Memory B cell (primary cell): ENCODE data around the gene SDCCAG8.

Experiments
- ATAC-seq: fragments of 150-1000 bp; cut with Tn5 transposase; 2 replicates; pipeline ENCODE4 v1.10.0; 2021; ENCODE audit warnings: low read depth, mild to moderate bottlenecking, moderate library complexity
- DNase-seq, 2 donors: peaks; one replicate each; pipeline ENCODE4 v3.0.0; 2022; ENCODE audit warnings: low spot score in 2 of 2
- H3K27ac Mint-ChIP-seq: one replicate; pipeline ENCODE4 v1.8.0; 2022; ENCODE audit warnings: mild to moderate bottlenecking, moderate library complexity, mixed read lengths
- H3K27me3 Mint-ChIP-seq: one replicate; pipeline ENCODE4 v1.8.0; 2022; ENCODE audit warnings: mixed read lengths
- H3K36me3 Mint-ChIP-seq: one replicate; pipeline ENCODE4 v1.8.0; 2022; ENCODE audit warnings: mild to moderate bottlenecking, mixed read lengths
- H3K4me1 Mint-ChIP-seq: one replicate; pipeline ENCODE4 v1.8.0; 2022; ENCODE audit warnings: mixed read lengths
- H3K4me3 Mint-ChIP-seq: one replicate; pipeline ENCODE4 v1.8.0; 2022; ENCODE audit warnings: mild to moderate bottlenecking, moderate library complexity, mixed read lengths
- H3K9me3 Mint-ChIP-seq: one replicate; pipeline ENCODE4 v1.8.0; 2022; ENCODE audit warnings: mixed read lengths

SDCCAG8 gene

GRCh38 chr1:243260221-243260880, 4.5 kb downstream of the SDCCAG8 start:
- Mint-ChIP-seq H3K27me3 (no peaks in the 10 kb centered on the region), H3K27ac (peak overlapping the region; percentile 35), H3K4me1 (peaks cover 13% of the 10 kb centered on the region), H3K4me3 (no peak overlapping the region), H3K9me3 (no peaks in the 10 kb centered on the region), H3K36me3 (peaks cover 3% of the 10 kb centered on the region)
- no peak for ATAC-seq
- no peak for DNase-seq

- peaks cover 13% of the 10 kb centered on the region for H3K4me1 Mint-ChIP-seq
- H3K27me3 Mint-ChIP-seq = no peaks in the 10 kb centered on the region
- H3K4me3 Mint-ChIP-seq = no peak overlapping the region
- peaks cover 3% of the 10 kb centered on the region for H3K36me3 Mint-ChIP-seq
- H3K9me3 Mint-ChIP-seq = no peaks in the 10 kb centered on the region
- H3K27ac Mint-ChIP-seq = no peak overlapping the region
- ATAC-seq = no peak
- no peak for DNase-seq
Observed at GRCh38 chr1:243261390-243261789, 5.5 kb downstream of the SDCCAG8 start.

DNA sequence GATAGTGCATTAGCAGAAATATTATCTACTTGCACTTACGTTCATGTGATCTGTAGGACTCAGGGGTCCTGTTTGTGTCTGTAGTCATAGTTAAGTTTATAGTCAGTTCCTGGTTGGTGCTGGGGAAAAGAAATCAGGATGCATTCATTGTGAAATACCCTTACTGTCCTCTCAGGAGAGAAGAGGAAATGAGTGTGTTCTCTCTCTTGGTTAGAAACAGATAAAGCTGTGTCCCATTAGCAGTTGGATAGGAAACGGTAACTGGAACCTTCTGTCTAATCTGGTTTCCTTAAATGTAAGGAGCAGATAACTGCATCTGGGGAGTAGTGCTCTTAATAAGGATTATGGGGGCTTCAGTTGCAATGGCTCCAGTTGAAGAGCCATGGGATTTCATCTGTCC, 8.9 kb downstream of the SDCCAG8 start:
- Mint-ChIP-seq H3K27me3 (no peaks in the 10 kb centered on the region), H3K9me3 (no peaks in the 10 kb centered on the region), H3K4me3 (no peak overlapping the region), H3K36me3 (peaks cover 3% of the 10 kb centered on the region), H3K27ac (peak overlapping the region; percentile 31), H3K4me1 (peaks cover 30% of the 10 kb centered on the region)
- ATAC-seq = no peak
- DNase-seq = no peak

DNA sequence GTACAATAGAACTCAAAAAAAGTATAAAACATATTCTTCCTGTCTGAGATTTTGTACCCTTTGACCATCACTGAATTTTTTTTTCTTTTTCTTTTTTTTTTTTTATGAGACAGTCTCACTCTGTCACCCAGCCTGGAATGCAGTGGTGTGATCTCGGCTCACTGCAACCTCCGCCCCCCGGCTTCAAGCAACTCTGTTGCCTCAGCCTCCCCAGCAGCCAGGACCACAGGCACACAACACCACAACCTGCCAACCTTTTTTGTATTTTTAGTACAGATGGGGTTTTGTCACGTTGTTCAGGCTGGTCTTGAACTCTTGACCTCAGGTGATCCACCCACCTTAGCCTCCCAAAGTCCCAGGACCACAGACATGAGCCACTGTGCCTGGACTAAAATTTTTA, 10.4 kb downstream of the SDCCAG8 start:
- Mint-ChIP-seq H3K27me3 (no peaks in the 10 kb centered on the region), H3K36me3 (peaks cover under 1% of the 10 kb centered on the region), H3K27ac (no peak overlapping the region), H3K4me3 (no peak overlapping the region), H3K4me1 (peaks cover 30% of the 10 kb centered on the region), H3K9me3 (no peaks in the 10 kb centered on the region)
- ATAC-seq = no peak
- DNase-seq = no peak

GRCh38 chr1:243267471-243267880, 11.6 kb downstream of the SDCCAG8 start:
- Mint-ChIP-seq H3K36me3 (no peaks in the 10 kb centered on the region), H3K9me3 (no peaks in the 10 kb centered on the region), H3K4me3 (peak overlapping the region; percentile 68), H3K27ac (peak overlapping the region; percentile 7), H3K27me3 (no peaks in the 10 kb centered on the region), H3K4me1 (peaks cover 29% of the 10 kb centered on the region)
- ATAC-seq = no peak
- DNase-seq = no peak

GRCh38 chr1:243267914-243268653, 12.2 kb downstream of the SDCCAG8 start:
- Mint-ChIP-seq H3K4me3 (peak overlapping the region; percentile 68), H3K27ac (peak overlapping the region; percentile 7), H3K36me3 (no peaks in the 10 kb centered on the region), H3K27me3 (no peaks in the 10 kb centered on the region), H3K4me1 (peaks cover 29% of the 10 kb centered on the region), H3K9me3 (no peaks in the 10 kb centered on the region)
- ATAC-seq = peak; percentile 76
- DNase-seq = no peak

- H3K4me3 Mint-ChIP-seq = peak overlapping the region; percentile 70
- no peaks in the 10 kb centered on the region for H3K27me3 Mint-ChIP-seq
- no peaks in the 10 kb centered on the region for H3K9me3 Mint-ChIP-seq
- ATAC-seq (peak; percentile 22), DNase-seq (no peak)
- peak overlapping the region; percentile 50 for H3K27ac Mint-ChIP-seq
- peaks cover 29% of the 10 kb centered on the region for H3K4me1 Mint-ChIP-seq
- no peaks in the 10 kb centered on the region for H3K36me3 Mint-ChIP-seq
Observed at GRCh38 chr1:243268751-243269460, 13.1 kb downstream of the SDCCAG8 start.

DNA sequence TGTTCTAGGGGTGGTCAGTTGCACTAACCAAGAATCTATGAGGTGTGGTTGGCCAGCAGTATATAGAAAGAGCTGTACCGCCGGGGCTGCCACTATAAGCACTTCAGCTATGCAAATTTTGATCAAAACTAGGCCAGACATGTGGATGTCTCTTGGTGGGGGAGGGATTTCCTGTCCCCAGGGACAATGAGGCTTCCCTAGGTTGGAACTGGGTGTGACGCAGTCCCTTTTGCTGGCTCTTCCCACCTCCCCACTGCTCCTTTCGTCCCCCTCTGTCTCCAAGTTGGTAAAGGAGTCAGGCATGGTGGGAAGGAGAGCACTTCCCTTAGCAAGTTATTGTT, 13.6 kb downstream of the SDCCAG8 start:
- Mint-ChIP-seq H3K27ac (peak overlapping the region; percentile 50), H3K9me3 (no peaks in the 10 kb centered on the region), H3K4me1 (peaks cover 28% of the 10 kb centered on the region), H3K4me3 (peak overlapping the region; percentile 70), H3K36me3 (no peaks in the 10 kb centered on the region), H3K27me3 (no peaks in the 10 kb centered on the region)
- DNase-seq (no peak), ATAC-seq (peak; percentile 82)

DNA sequence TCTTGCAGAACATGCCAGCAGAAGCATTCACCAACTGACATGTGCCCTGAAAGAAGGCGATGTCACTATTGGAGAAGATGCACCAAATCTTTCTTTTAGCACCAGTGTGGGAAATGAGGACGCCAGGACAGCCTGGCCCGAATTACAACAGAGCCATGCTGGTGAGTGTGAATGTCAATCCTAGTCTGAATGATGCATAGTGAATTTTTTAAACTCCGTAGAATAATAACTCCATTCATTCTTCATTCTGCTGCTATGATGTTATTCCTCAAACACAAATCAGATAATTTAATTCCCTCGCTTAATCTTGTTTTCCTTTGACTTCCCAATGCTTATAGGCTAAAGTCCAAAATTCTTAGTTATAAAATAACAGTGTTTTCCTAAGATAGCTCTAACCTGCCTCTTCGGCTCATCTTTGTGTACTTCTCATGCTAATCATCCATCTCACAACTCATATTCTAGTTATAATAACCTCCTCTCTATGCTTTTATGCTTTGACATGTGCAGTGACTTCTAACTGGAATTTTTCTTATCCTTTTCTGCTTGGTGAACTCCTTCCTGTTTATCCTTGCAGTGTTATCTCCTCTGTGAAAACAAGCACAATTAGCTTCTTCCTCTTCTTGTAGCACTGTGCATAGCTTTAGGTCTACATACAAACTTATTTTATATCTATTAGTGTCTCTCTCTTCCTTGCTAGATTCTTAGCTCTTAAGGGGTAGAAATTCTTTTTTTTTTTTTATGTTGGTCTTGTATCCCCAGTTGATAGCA, 14.4 kb downstream of the SDCCAG8 start:
- Mint-ChIP-seq H3K36me3 (peaks cover 7% of the 10 kb centered on the region), H3K9me3 (no peaks in the 10 kb centered on the region), H3K27me3 (no peaks in the 10 kb centered on the region), H3K4me1 (peaks cover 24% of the 10 kb centered on the region), H3K4me3 (no peak overlapping the region), H3K27ac (no peak overlapping the region)
- ATAC-seq (no peak), DNase-seq (no peak)

DNA sequence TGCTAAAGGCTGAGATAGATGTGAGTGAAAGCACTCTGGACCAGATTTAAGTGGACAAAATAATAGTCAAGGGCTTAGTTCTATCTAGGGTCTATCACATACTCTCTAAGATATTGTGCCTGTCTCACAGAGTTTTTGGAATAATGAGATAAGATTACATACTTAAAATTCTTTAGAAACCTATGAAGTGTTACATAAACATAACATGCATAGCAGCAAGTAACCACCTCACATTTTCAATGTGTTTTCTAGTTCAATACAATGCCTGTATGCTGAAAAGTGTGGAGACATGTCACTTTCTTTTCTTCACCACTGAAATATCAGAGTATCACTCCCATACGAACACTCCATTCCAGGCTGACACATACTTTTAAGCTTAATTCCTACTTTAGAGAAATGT, 16.2 kb downstream of the SDCCAG8 start:
- H3K4me1 Mint-ChIP-seq = peaks cover 24% of the 10 kb centered on the region
- H3K27ac Mint-ChIP-seq = no peak overlapping the region
- DNase-seq = no peak
- peaks cover 17% of the 10 kb centered on the region for H3K36me3 Mint-ChIP-seq
- no peak for ATAC-seq
- no peak overlapping the region for H3K4me3 Mint-ChIP-seq
- no peaks in the 10 kb centered on the region for H3K27me3 Mint-ChIP-seq
- no peaks in the 10 kb centered on the region for H3K9me3 Mint-ChIP-seq

GRCh38 chr1:243272401-243272800, 16.6 kb downstream of the SDCCAG8 start:
- Mint-ChIP-seq H3K27me3 (no peaks in the 10 kb centered on the region), H3K36me3 (peaks cover 20% of the 10 kb centered on the region)
- no peak for ATAC-seq

GRCh38 chr1:243273506-243273905, 17.7 kb downstream of the SDCCAG8 start:
- peaks cover 24% of the 10 kb centered on the region for H3K36me3 Mint-ChIP-seq
- ATAC-seq = no peak
- no peak for DNase-seq
- no peaks in the 10 kb centered on the region for H3K27me3 Mint-ChIP-seq
- H3K4me1 Mint-ChIP-seq = peaks cover 14% of the 10 kb centered on the region
- H3K4me3 Mint-ChIP-seq = no peak overlapping the region
- H3K27ac Mint-ChIP-seq = no peak overlapping the region
- H3K9me3 Mint-ChIP-seq = no peaks in the 10 kb centered on the region

More at GRCh38 chr1:243272401-243272800, 16.6 kb downstream of the SDCCAG8 start:
- Mint-ChIP-seq H3K4me3 (no peak overlapping the region), H3K27ac (no peak overlapping the region), H3K9me3 (no peaks in the 10 kb centered on the region), H3K4me1 (peaks cover 24% of the 10 kb centered on the region)
- DNase-seq = no peak

DNA sequence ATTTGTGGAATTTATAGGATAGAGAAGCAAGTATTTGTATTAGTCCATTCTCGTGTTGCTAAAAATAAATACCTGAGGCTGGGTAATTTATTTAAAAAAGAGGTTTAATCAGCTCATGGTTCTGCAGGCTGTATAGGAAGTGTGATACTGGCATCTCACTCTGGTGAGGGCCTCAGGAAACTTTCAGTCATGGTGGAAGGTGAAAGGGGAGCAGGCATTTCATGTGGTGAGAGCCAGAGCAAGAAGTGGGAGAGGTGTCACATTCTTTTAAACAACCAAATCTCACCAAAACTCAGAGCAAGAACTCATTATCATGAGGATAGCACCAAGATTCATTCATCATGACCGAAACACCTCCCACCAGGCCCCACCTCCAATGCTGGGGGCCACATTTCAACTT, 18.1 kb downstream of the SDCCAG8 start:
- Mint-ChIP-seq H3K36me3 (peaks cover 24% of the 10 kb centered on the region), H3K27ac (no peak overlapping the region), H3K4me1 (peaks cover 11% of the 10 kb centered on the region), H3K4me3 (no peak overlapping the region), H3K27me3 (no peaks in the 10 kb centered on the region), H3K9me3 (no peaks in the 10 kb centered on the region)
- no peak for DNase-seq
- ATAC-seq = no peak

DNA sequence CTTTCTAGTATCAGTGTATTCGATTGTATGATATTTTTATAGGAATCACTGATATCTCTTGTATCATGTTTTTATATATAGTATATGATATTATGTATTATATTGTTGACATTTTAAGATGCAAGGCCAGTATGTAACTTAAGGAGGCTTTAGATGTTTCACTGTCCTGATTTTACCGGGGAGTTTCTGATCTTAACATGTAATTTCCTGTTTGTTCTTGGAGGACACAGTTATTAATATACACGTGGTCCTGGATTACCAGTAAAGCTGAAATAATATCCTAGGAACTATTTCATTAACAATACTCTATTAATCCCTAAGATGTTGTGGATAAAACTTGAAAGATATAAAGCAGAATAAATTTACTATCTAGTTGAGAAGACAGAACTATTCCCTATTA, 19.5 kb downstream of the SDCCAG8 start:
- DNase-seq = no peak
- peaks cover 24% of the 10 kb centered on the region for H3K36me3 Mint-ChIP-seq
- no peaks in the 10 kb centered on the region for H3K9me3 Mint-ChIP-seq
- peaks cover 3% of the 10 kb centered on the region for H3K4me1 Mint-ChIP-seq
- H3K4me3 Mint-ChIP-seq = no peak overlapping the region
- no peak for ATAC-seq
- no peaks in the 10 kb centered on the region for H3K27me3 Mint-ChIP-seq
- H3K27ac Mint-ChIP-seq = no peak overlapping the region
